DND-41 (cell line): ENCODE measurements around the gene TBATA.

Experiments used
- CTCF ChIP-seq: IDR thresholded peaks from 2 replicates; pipeline ENCODE4 v1.5.1; 2012; ENCODE audit warnings: borderline replicate concordance, low read length, moderate library complexity, mild to moderate bottlenecking; ENCODE audit not compliant: poor library complexity, severe bottlenecking; ENCODE audit errors: extremely low read depth
- EZH2 ChIP-seq: IDR thresholded peaks from 3 replicates; pipeline ENCODE4 v1.6.1; 2012; ENCODE audit warnings: borderline replicate concordance, low read depth, mild to moderate bottlenecking, moderate library complexity, low read length, inconsistent platforms; ENCODE audit not compliant: severe bottlenecking

GRCh38 chr10:70832852-70833528 lies 47.8 kb upstream of the TBATA start:
- no peak for TF ChIP-seq CTCF
- no peak for TF ChIP-seq EZH2
